SKM-1 treated with dmso at 0.1 percent for 144 hours (cell line): ENCODE measurements around the gene ABTB2.
"Not testable (repeated sequence)": the region's sequence is repeated elsewhere in the genome, so short reads cannot be mapped to it uniquely, and the experiment has no call there.

ENCODE experiments used
- DNase-seq: peaks from one replicate; lab custom pipeline; 2025; ENCODE audit not compliant: unreplicated experiment; lab: John Stamatoyannopoulos, UW

The ABTB2 gene

GRCh38 chr11:34266090-34266912, 91.5 kb downstream of the ABTB2 start:
- peak; percentile 32 for DNase-seq

DNA sequence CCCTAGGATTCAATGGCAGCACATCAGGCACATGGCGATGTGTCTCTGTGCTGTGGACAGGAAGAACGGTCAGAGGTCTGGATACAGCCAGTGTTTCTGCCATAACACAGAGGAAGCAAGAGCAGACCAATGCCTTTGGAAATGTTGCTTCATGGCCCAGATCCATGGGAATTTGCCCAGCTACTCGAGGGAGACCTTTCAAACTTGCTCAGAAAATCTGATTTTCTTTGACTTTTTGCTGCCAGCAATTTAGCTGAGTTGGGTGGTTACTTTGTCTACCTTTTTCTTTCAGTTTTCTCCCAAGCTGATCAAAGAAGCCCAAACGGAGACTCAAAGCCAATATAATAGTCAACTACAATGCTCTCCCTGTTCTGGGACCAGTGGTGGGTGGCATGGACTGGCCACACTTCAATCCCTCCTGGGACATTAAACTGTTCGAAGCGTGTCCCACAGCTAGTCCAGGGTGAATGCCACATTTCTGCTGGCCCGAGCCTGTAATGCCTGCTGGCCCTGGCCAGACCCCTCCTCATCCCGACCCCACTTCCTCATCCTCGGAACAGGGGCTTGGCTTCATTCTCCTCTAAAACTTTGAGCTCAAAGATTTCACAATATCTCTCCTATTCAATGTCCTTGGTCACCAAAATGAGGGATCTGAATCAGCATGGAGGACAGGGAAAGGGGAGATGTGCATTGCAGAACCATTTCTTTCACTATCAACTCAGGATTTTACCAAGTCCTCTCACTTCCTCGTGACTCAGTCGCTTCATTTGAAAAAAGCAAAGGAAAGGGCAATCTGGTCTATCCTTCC, 93.3 kb downstream of the ABTB2 start:
- DNase-seq = no peak

DNA sequence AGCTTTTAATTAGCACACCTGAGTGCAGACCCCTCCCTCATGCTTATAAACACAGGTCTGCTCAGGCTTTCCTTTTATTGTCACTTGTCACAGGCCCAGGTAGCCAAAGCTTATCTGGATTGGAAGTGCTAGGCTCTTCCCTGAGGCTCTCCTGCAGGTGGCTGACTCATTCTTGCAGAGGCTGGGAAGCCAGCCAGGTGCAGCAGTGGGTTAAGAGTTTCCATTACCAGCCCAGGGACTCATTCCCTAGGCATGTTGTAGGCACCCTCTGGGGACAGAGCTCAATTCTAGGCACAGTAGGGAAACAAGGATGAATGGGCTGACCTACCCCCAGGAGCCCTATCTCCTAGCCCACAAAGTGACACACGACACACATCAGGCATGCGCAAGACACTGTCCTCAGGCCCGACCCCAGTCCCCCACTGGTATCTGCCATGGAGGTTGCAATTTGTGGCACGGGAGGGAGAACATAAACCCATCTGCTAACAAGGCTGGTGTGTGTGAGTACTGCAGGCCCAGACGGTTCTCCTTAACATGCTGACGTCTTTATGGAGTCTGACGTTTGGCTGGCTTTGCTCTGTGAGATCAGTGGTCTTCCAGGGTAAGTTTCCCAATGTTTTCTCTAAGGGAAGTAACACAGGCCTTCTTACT, 94.2 kb downstream of the ABTB2 start:
- DNase-seq = no peak

- DNase-seq = no peak
Measured at GRCh38 chr11:34262531-34263081, 95.2 kb downstream of the ABTB2 start.

GRCh38 chr11:34261820-34262219, 96.0 kb downstream of the ABTB2 start:
- no peak for DNase-seq

DNA sequence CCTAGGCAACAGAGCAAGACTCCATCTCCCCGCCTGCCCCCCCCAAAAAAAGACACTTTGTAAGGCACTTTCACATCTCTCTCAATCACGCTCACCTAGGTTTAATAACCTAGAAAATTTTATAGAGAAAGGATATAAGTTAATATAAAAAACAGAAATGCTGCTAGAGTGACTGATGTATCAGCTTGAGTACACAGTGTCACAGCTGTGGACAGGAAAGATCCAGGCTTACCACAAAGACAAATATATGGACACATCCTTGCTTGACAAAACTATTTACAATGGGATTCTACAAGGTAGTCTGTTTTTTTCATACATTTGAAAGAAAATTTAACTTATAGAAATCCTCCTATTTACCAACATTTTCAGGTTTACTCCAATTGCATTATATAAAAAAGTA, 96.7 kb downstream of the ABTB2 start:
- no peak for DNase-seq

GRCh38 chr11:34260072-34260575, 97.7 kb downstream of the ABTB2 start:
- no peak for DNase-seq

DNA sequence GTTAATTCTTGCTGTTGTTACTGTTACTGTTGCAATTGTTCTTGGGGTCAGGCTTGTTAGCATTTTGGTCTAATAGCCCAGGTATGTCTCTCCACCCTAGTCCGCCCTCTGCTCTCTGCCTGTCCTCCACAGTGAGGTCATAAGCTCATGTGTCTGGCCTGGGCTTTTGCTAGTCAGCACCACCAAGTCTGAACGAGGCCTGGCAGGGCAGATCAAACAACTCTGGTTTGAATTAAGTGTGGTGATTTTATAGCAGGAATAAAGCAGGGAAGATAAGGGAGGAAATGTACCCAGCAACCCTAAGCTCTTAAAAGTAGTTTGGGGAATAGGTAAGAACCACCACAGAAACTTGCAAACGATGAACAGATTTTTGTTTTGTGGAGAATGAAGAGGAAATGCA, 98.7 kb downstream of the ABTB2 start:
- no peak for DNase-seq

- no peak for DNase-seq
Measured at GRCh38 chr11:34256626-34257025, 101.2 kb downstream of the ABTB2 start.

DNA sequence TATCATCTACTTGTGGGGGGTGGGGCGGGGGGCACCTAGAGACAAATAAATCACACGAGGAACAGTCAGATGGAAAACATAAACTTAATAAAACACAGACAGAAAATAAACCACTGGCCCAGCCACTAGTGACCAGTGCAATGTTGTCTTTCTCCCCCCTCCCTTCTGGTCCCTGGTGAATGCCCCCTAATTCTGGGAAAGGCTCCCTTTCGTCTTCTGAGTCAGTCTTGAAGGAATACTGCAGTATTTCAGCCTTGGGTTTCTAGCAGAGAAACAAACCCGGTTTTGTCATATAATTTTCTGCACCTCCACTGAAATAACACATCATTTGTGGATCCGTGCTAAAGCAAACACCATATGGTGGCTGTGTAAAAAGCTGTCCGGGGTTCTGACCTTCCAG, 101.7 kb downstream of the ABTB2 start:
- no peak for DNase-seq

- no peak for DNase-seq
Measured at GRCh38 chr11:34255101-34255500, 102.7 kb downstream of the ABTB2 start.

DNA sequence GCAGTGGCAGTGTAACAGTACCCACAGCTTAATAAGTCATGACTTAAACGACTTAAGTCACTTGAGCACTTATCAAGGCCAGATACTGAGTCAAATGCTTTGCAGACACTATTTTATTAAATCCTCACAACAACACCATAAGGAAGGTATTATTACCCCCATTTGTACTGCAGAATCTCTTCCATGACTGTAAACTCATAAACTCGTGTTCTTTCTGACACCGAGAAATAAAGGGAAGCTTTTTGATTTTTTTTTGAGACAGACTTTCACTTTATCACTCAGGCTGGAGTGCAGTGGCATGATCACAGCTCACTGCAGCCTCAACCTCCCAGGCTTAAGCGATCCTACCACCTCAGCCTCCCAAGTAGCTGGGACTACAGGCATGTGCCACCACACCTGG, 103.8 kb downstream of the ABTB2 start:
- no peak for DNase-seq

DNA sequence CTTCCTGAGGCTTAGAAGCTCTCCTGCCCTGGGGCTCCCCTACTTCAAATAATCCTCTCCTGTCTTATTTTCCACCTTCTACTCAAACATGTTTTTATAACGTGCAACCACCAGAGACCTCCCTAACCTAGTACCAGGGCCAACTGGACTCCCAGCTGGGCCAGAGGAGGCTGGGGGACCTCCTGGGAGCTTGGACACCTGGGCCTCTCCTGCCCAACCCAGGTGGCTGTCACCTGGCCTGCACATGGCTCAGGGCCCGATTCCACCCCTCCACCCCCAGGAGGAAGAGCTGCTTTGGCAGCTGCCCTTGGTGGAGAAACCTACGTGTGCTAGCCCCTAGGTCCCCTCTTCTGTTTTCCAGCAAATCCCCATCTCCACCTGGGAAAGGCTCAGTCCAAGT, 105.2 kb downstream of the ABTB2 start:
- DNase-seq = no peak

DNA sequence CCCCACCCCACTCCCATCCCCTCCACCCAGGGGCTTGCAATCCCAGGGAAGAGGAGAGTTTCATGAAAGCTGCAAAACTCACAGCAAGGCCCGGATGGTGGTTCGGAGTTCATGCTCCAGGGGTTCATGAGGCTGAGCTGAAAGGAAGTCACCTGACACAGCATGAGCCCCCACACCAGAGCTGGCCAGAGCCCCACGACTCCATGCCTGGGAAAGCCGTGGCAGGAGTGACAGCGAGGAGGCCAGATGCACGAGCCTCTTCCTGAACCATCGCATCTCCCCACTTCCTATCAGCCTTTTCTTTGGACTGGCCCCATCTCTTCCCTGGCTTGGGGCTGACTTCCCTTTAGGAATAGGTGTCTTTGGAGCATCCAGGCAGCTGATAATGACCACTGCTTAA, 105.8 kb downstream of the ABTB2 start:
- DNase-seq = no peak

GRCh38 chr11:34251589-34251980, 106.2 kb downstream of the ABTB2 start:
- no peak for DNase-seq

- DNase-seq = no peak
Measured at GRCh38 chr11:34250732-34251588, 106.8 kb downstream of the ABTB2 start.

GRCh38 chr11:34250211-34250610, 107.6 kb downstream of the ABTB2 start:
- no peak for DNase-seq

GRCh38 chr11:34249439-34249838, 108.4 kb downstream of the ABTB2 start:
- DNase-seq = no peak

DNA sequence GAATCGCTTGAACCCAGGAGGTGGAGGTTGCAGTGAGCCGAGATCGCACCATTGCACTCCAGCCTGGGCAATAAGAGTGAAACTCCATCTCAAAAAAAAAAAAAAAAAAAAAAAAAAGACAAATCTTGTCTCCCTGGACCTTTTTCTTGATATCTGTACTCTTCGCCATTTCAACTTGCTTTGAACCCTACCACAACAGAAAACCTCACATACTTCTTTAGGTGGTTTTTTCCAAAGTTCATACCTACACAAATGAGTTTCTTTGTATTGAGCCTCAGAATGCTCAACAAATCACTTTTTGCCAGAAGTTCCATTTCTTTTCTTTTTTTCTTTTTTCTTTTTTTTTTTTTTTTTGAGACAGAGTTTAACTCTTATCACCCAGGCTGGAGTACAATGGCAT, 111.3 kb downstream of the ABTB2 start:
- DNase-seq = not testable (repeated sequence)

DNA sequence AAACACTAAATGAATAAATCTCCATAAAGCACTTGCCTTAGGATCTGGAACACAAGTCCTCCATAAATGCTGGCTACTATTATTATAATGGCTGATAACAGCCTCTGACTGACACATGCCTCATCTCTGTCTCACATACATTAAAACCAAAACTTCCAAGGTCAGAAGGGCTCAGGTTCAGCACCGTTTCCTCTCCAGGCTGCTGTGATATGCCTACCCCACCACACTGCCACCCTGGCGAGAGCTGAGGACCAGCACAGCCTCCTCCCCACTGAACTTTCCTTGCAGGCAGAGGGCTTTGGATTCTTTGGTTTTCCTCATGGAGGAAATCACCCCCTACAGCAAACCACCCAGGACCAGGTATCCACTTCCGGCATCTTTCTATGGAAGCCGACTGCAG, 112.8 kb downstream of the ABTB2 start:
- no peak for DNase-seq
